HL-60 (cell line): ENCODE measurements around the gene CIZ1.

Source experiments
- DNase-seq, 2 experiments: peaks; one replicate each; pipeline ENCODE4 v3.0.0-alpha.2; 2010 to 2020; ENCODE audit warnings: low read depth in 1 of 2, low spot score in 1 of 2
- H3K27ac ChIP-seq: fragments of 250-450 bp; sonication (Bioruptor Pico); replicated peaks from 2 replicates; pipeline ENCODE4 v1.5.1; 2020; ENCODE audit warnings: mild to moderate bottlenecking, moderate library complexity
- H3K27me3 ChIP-seq: fragments of 250-450 bp; sonication (Bioruptor Pico); 2 replicates; pipeline ENCODE4 v1.5.1; 2021; ENCODE audit warnings: mild to moderate bottlenecking, moderate library complexity; ENCODE audit not compliant: insufficient read depth, poor library complexity, severe bottlenecking
- H3K4me3 ChIP-seq: replicated peaks from 2 replicates; pipeline ENCODE4 v1.5.1; 2011; ENCODE audit warnings: mild to moderate bottlenecking, control low read depth, low read length; ENCODE audit not compliant: insufficient read depth
- CTCF ChIP-seq: IDR thresholded peaks from one replicate; pipeline ENCODE4 v1.5.1; 2011; ENCODE audit warnings: low read length, control low read depth, inconsistent platforms; ENCODE audit not compliant: insufficient read depth
- GABPA ChIP-seq: IDR thresholded peaks from 2 replicates; pipeline ENCODE4 v1.6.1; 2012; ENCODE audit warnings: low read depth
- POLR2AphosphoS5 ChIP-seq: IDR thresholded peaks from 2 replicates; pipeline ENCODE4 v1.6.1; 2012; ENCODE audit warnings: low read depth
- REST ChIP-seq: IDR thresholded peaks from 2 replicates; pipeline ENCODE4 v1.6.1; 2012; ENCODE audit warnings: low read depth; ENCODE audit not compliant: insufficient replicate concordance
- SPI1 ChIP-seq: IDR thresholded peaks from 2 replicates; pipeline ENCODE4 v1.6.1; 2012; ENCODE audit warnings: low read depth, mild to moderate bottlenecking, borderline replicate concordance

Gene CIZ1

GRCh38 chr9:128169925-128170324 is 21.4 kb downstream of the CIZ1 start:
- DNase-seq = no peak
- Histone ChIP-seq H3K27me3 (no peaks in the 10 kb centered on the region), H3K27ac (no peak overlapping the region), H3K4me3 (no peak overlapping the region)
- TF ChIP-seq GABPA (no peak), CTCF (no peak), REST (no peak), SPI1 (no peak), POLR2AphosphoS5 (no peak)

- no peak overlapping the region for H3K4me3 ChIP-seq
- H3K27me3 ChIP-seq = no peaks in the 10 kb centered on the region
- no peak for DNase-seq
- TF ChIP-seq REST (no peak), GABPA (no peak), SPI1 (no peak), POLR2AphosphoS5 (no peak), CTCF (no peak)
- no peak overlapping the region for H3K27ac ChIP-seq
Measured at GRCh38 chr9:128169492-128169891, 21.9 kb downstream of the CIZ1 start.

GRCh38 chr9:128168731-128169308 is 22.6 kb downstream of the CIZ1 start:
- TF ChIP-seq GABPA (no peak), SPI1 (no peak), CTCF (no peak), REST (no peak), POLR2AphosphoS5 (no peak)
- DNase-seq = no peak
- Histone ChIP-seq H3K27ac (no peak overlapping the region), H3K4me3 (no peak overlapping the region), H3K27me3 (no peaks in the 10 kb centered on the region)
